GM18861 (cell line): ENCODE measurements around the gene TEKTIP1.
"Not testable (repeated sequence)": the region's sequence is repeated elsewhere in the genome, so short reads cannot be mapped to it uniquely, and the experiment has no call there.

Experiments used
- ATAC-seq: cut with Tn5 transposase; IDR thresholded peaks from one replicate; pipeline ENCODE4 v1.9.1; 2021; ENCODE audit not compliant: unreplicated experiment

The TEKTIP1 gene

GRCh38 chr19:3556423-3556977 is 17.5 kb downstream of the TEKTIP1 start:
- no peak for ATAC-seq

GRCh38 chr19:3556978-3557460 is 18.0 kb downstream of the TEKTIP1 start:
- ATAC-seq: peak; percentile 30

- peak; percentile 71 for ATAC-seq
These were observed 18.7 kb downstream of the TEKTIP1 start, which contains the start of gene MFSD12 for GRCh38 chr19:3557461-3558248. TSS of gene MFSD12 (minus strand) at chr19:3557586. CDS start at chr19:3557403, 183 bp downstream.

GRCh38 chr19:3563709-3564524 is 24.9 kb downstream of the TEKTIP1 start:
- no peak for ATAC-seq

- no peak for ATAC-seq
These were observed 26.2 kb downstream of the TEKTIP1 start for GRCh38 chr19:3565139-3565538.

- not testable (repeated sequence) for ATAC-seq
These were observed 31.1 kb downstream of the TEKTIP1 start for GRCh38 chr19:3570042-3570441.

- no peak for ATAC-seq
These were observed 31.6 kb downstream of the TEKTIP1 start for GRCh38 chr19:3570606-3571011.

GRCh38 chr19:3572132-3572854 is 33.3 kb downstream of the TEKTIP1 start:
- peak; percentile 89 for ATAC-seq

- ATAC-seq: no peak
These were observed 33.8 kb downstream of the TEKTIP1 start, which contains the start of gene HMG20B for GRCh38 chr19:3572855-3573161. TSS of gene HMG20B (plus strand) at chr19:3572944. CDS start at chr19:3573310, 366 bp downstream.

GRCh38 chr19:3573162-3573857 is 34.3 kb downstream of the TEKTIP1 start:
- ATAC-seq: peak; percentile 5

GRCh38 chr19:3573858-3574637 is 35.1 kb downstream of the TEKTIP1 start:
- no peak for ATAC-seq

- ATAC-seq: no peak
These were observed 36.3 kb downstream of the TEKTIP1 start for GRCh38 chr19:3575260-3575741.

GRCh38 chr19:3575949-3576673 is 37.1 kb downstream of the TEKTIP1 start:
- ATAC-seq: no peak

GRCh38 chr19:3576696-3577443 is 37.9 kb downstream of the TEKTIP1 start:
- ATAC-seq: no peak

- no peak for ATAC-seq
These were observed 38.9 kb downstream of the TEKTIP1 start for GRCh38 chr19:3577723-3578344.

GRCh38 chr19:3578390-3578789 is 39.4 kb downstream of the TEKTIP1 start:
- ATAC-seq: no peak

- ATAC-seq: no peak
These were observed 41.4 kb downstream of the TEKTIP1 start for GRCh38 chr19:3580156-3580934.
